H9 (cell line): Measurements from ENCODE around the gene TENM3. TPM values are rescaled to one million over a fixed set of nuclear protein-coding genes. Genes with fewer than 3 reads are reported as not detected.

Experiments
- DNase-seq: peaks from one replicate; pipeline ENCODE4 v3.0.0-alpha.2; 2017
- H2AFZ ChIP-seq: one replicate; pipeline ENCODE4 v1.6.1; 2013; ENCODE audit warnings: mild to moderate bottlenecking, low read length, control low read depth, moderate library complexity
- H2AK5ac ChIP-seq: 2 replicates; pipeline ENCODE4 v1.6.1; 2013; ENCODE audit warnings: low read length, control low read depth, mixed read lengths; ENCODE audit not compliant: insufficient read length
- H2BK120ac ChIP-seq: one replicate; pipeline ENCODE4 v1.6.1; 2013; ENCODE audit warnings: low read depth, mild to moderate bottlenecking, low read length, control low read depth, inconsistent platforms; ENCODE audit not compliant: poor library complexity, severe bottlenecking
- H2BK12ac ChIP-seq: 2 replicates; pipeline ENCODE4 v1.6.1; 2013; ENCODE audit warnings: low read length, control low read depth, mixed read lengths, low read depth; ENCODE audit not compliant: insufficient read length
- H2BK15ac ChIP-seq: 2 replicates; pipeline ENCODE4 v1.6.1; 2013; ENCODE audit warnings: low read depth, low read length, control low read depth
- H2BK20ac ChIP-seq: one replicate; pipeline ENCODE4 v1.6.1; 2013; ENCODE audit warnings: low read depth, mild to moderate bottlenecking, low read length, control low read depth, inconsistent platforms; ENCODE audit not compliant: poor library complexity, severe bottlenecking
- H2BK5ac ChIP-seq: 2 replicates; pipeline ENCODE4 v1.6.1; 2013; ENCODE audit warnings: low read length, control low read depth, mixed read lengths; ENCODE audit not compliant: insufficient read length
- H3K14ac ChIP-seq: 2 replicates; pipeline ENCODE4 v1.6.1; 2013; ENCODE audit warnings: low read length, control low read depth; ENCODE audit not compliant: insufficient read depth
- H3K18ac ChIP-seq: 2 replicates; pipeline ENCODE4 v1.6.1; 2013; ENCODE audit warnings: low read depth, mild to moderate bottlenecking, mixed read lengths, low read length, control low read depth; ENCODE audit not compliant: insufficient read length
- H3K23ac ChIP-seq: 2 replicates; pipeline ENCODE4 v1.6.1; 2013; ENCODE audit warnings: low read length, control low read depth, mixed read lengths, low read depth; ENCODE audit not compliant: insufficient read length
- H3K23me2 ChIP-seq: 2 replicates; pipeline ENCODE4 v1.6.1; 2013; ENCODE audit warnings: low read depth, mild to moderate bottlenecking, mixed read lengths, low read length, control low read depth; ENCODE audit not compliant: insufficient read length, poor library complexity, severe bottlenecking
- H3K27ac ChIP-seq: 2 replicates; pipeline ENCODE4 v1.5.1; 2013; ENCODE audit warnings: low read length, control low read depth, mixed read lengths, low read depth; ENCODE audit not compliant: insufficient read length
- H3K27me3 ChIP-seq: 2 replicates; pipeline ENCODE4 v1.6.1; 2013; ENCODE audit warnings: low read length, control low read depth, inconsistent platforms; ENCODE audit not compliant: insufficient read depth
- H3K4ac ChIP-seq: 2 replicates; pipeline ENCODE4 v1.6.1; 2013; ENCODE audit warnings: low read depth, mild to moderate bottlenecking, control low read depth, inconsistent platforms, low read length, moderate library complexity
- H3K4me1 ChIP-seq: 2 replicates; pipeline ENCODE4 v1.6.1; 2013; ENCODE audit warnings: low read length, control low read depth, inconsistent platforms; ENCODE audit not compliant: insufficient read depth
- H3K4me2 ChIP-seq: 2 replicates; pipeline ENCODE4 v1.6.1; 2013; ENCODE audit warnings: low read length, control low read depth, mixed read lengths; ENCODE audit not compliant: insufficient read length, insufficient read depth
- H3K56ac ChIP-seq: 2 replicates; pipeline ENCODE4 v1.6.1; 2013; ENCODE audit warnings: low read depth, mild to moderate bottlenecking, mixed read lengths, low read length, control low read depth; ENCODE audit not compliant: insufficient read length
- H3K79me1 ChIP-seq: 2 replicates; pipeline ENCODE4 v1.6.1; 2013; ENCODE audit warnings: low read depth, mild to moderate bottlenecking, moderate library complexity, low read length, control low read depth, inconsistent platforms; ENCODE audit not compliant: insufficient read depth, poor library complexity, severe bottlenecking
- H3K79me2 ChIP-seq: 2 replicates; pipeline ENCODE4 v1.6.1; 2013; ENCODE audit warnings: low read length, control low read depth, inconsistent platforms; ENCODE audit not compliant: insufficient read depth
- H3K9ac ChIP-seq: 2 replicates; pipeline ENCODE4 v1.6.1; 2013; ENCODE audit warnings: low read length, control low read depth, mixed read lengths; ENCODE audit not compliant: insufficient read length; ENCODE audit errors: extremely low read depth
- H3K9me3 ChIP-seq: one replicate; pipeline ENCODE4 v1.6.1; 2013; ENCODE audit warnings: low read depth, low read length, inconsistent platforms; ENCODE audit not compliant: control insufficient read depth
- H3T11ph ChIP-seq: one replicate; pipeline ENCODE4 v1.6.1; 2013; ENCODE audit warnings: mild to moderate bottlenecking, low read length, control low read depth, inconsistent platforms
- H4K20me1 ChIP-seq: one replicate; pipeline ENCODE4 v1.6.1; 2013; ENCODE audit not compliant: control insufficient read depth, insufficient read length, insufficient read depth
- H4K5ac ChIP-seq: 2 replicates; pipeline ENCODE4 v1.6.1; 2013; ENCODE audit warnings: low read depth, mild to moderate bottlenecking, mixed read lengths, low read length, control low read depth; ENCODE audit not compliant: insufficient read length
- H4K8ac ChIP-seq: replicated peaks from 2 replicates; pipeline ENCODE4 v1.6.1; 2013; ENCODE audit warnings: low read length, control low read depth, mixed read lengths, low read depth; ENCODE audit not compliant: insufficient read length
- H4K91ac ChIP-seq: 2 replicates; pipeline ENCODE4 v1.6.1; 2013; ENCODE audit warnings: low read depth, mild to moderate bottlenecking, moderate library complexity, mixed read lengths, low read length, control low read depth; ENCODE audit not compliant: insufficient read length
- H3K27ac Mint-ChIP-seq, 3 experiments: 2 replicates in 2 of 3; 3 replicates in 1 of 3; pipeline ENCODE4 v1.8.0; 2020 to 2021; ENCODE audit warnings: mixed read lengths in 3 of 3, mild to moderate bottlenecking in 1 of 3, moderate library complexity in 1 of 3
- H3K27me3 Mint-ChIP-seq: 2 replicates; pipeline ENCODE4 v1.8.0; 2021; ENCODE audit warnings: low read depth, mild to moderate bottlenecking, moderate library complexity, mixed read lengths
- H3K36me3 Mint-ChIP-seq, 3 experiments: 2 replicates in 2 of 3; 3 replicates in 1 of 3; pipeline ENCODE4 v1.8.0; 2020 to 2021; ENCODE audit warnings: low read depth in 3 of 3, mixed read lengths in 3 of 3; ENCODE audit not compliant: insufficient read depth in 1 of 3
- H3K4me1 Mint-ChIP-seq, 2 experiments: 2 replicates each; pipeline ENCODE4 v1.8.0; 2020; ENCODE audit warnings: mixed read lengths in 2 of 2
- H3K4me3 Mint-ChIP-seq, 2 experiments: 2 replicates in 1 of 2; 3 replicates in 1 of 2; pipeline ENCODE4 v1.8.0; 2020 to 2021; ENCODE audit warnings: mild to moderate bottlenecking in 2 of 2, mixed read lengths in 2 of 2, moderate library complexity in 1 of 2
- H3K9me3 Mint-ChIP-seq, 2 experiments: 2 replicates in 1 of 2; 3 replicates in 1 of 2; pipeline ENCODE4 v1.8.0; 2020; ENCODE audit warnings: mild to moderate bottlenecking in 2 of 2, mixed read lengths in 2 of 2, moderate library complexity in 1 of 2
- WGBS: extraction: QIAGEN DNeasy Blood & Tissue Kit; methylation state at CpG from one replicate; pipeline ENCODE4 v1.1.7; 2013; ENCODE audit warnings: missing lambda C conversion rate, low lambda C conversion rate, mixed read lengths; ENCODE audit not compliant: insufficient read length; ENCODE audit errors: extremely low coverage; 5-methylcytosine and 5-hydroxymethylcytosine counted together
- total RNA-seq: library from RNA; stranded (reverse); gene quantifications from 2 replicates; pipeline ENCODE4 v1.2.1, GENCODE V29; 2021
- TF ChIP-seq, protein P1 (sequence below): fragments of 200-600 bp; sonication (generic); conservative IDR thresholded peaks from 3 replicates; pipeline ENCODE4 v1.8.0; 2021; ENCODE audit warnings: antibody characterized with exemption, mild to moderate bottlenecking

The TENM3 gene
- total RNA-seq, 1 experiment from 2014 or later: 49.6 TPM

- no peak overlapping the region for H3K23ac ChIP-seq
- WGBS: no CpG with 5 or more reads among the region's 3 CpGs
- no peak overlapping the region for H3K4ac ChIP-seq
- no peaks in the 10 kb centered on the region for H3K9me3 ChIP-seq
- H4K5ac ChIP-seq: no peak overlapping the region
- no peaks in the 10 kb centered on the region for H3K79me1 ChIP-seq
- H2BK120ac ChIP-seq: no peak overlapping the region
- Mint-ChIP-seq H3K27ac (no peak overlapping the region), H3K27me3 (no peaks in the 10 kb centered on the region; the same call in 1 of the 2 replicates), H3K4me3 (no peak overlapping the region), H3K4me1 (peaks cover 7 to 13% of the 10 kb centered on the region in 2 experiments), H3K36me3 (peaks cover 5 to 7% (median 6%) of the 10 kb centered on the region in 3 experiments), H3K9me3 (peaks cover 5% of the 10 kb centered on the region in 2 experiments; a peak in 4 of 5 replicates)
- no peak overlapping the region for H3K56ac ChIP-seq
- H4K8ac ChIP-seq: no peak overlapping the region
- H3T11ph ChIP-seq: no peak overlapping the region
- no peak overlapping the region for H3K14ac ChIP-seq
- H2BK12ac ChIP-seq: no peak overlapping the region
- H3K23me2 ChIP-seq: no peaks in the 10 kb centered on the region
- H3K4me2 ChIP-seq: no peak overlapping the region
- no peaks in the 10 kb centered on the region for H3K79me2 ChIP-seq
- H4K91ac ChIP-seq: no peak overlapping the region
- H3K4me1 ChIP-seq: no peaks in the 10 kb centered on the region
- no peak overlapping the region for H3K9ac ChIP-seq
- H2BK15ac ChIP-seq: no peak overlapping the region
- no peak overlapping the region for H2AFZ ChIP-seq
- no peak for DNase-seq
- H2BK20ac ChIP-seq: no peak overlapping the region
- no peak overlapping the region for H2AK5ac ChIP-seq
- H3K27ac ChIP-seq: no peak overlapping the region
- TF ChIP-seq, protein P1, sequence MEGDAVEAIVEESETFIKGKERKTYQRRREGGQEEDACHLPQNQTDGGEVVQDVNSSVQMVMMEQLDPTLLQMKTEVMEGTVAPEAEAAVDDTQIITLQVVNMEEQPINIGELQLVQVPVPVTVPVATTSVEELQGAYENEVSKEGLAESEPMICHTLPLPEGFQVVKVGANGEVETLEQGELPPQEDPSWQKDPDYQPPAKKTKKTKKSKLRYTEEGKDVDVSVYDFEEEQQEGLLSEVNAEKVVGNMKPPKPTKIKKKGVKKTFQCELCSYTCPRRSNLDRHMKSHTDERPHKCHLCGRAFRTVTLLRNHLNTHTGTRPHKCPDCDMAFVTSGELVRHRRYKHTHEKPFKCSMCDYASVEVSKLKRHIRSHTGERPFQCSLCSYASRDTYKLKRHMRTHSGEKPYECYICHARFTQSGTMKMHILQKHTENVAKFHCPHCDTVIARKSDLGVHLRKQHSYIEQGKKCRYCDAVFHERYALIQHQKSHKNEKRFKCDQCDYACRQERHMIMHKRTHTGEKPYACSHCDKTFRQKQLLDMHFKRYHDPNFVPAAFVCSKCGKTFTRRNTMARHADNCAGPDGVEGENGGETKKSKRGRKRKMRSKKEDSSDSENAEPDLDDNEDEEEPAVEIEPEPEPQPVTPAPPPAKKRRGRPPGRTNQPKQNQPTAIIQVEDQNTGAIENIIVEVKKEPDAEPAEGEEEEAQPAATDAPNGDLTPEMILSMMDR: no peak
- no peak overlapping the region for H3K18ac ChIP-seq
- no peaks in the 10 kb centered on the region for H4K20me1 ChIP-seq
- H3K27me3 ChIP-seq: no peaks in the 10 kb centered on the region
- H2BK5ac ChIP-seq: no peak overlapping the region
Observed at GRCh38 chr4:182354106-182354505, 110.9 kb downstream of the TENM3 start.
